ENCODE data around the gene DOK5.

DNA sequence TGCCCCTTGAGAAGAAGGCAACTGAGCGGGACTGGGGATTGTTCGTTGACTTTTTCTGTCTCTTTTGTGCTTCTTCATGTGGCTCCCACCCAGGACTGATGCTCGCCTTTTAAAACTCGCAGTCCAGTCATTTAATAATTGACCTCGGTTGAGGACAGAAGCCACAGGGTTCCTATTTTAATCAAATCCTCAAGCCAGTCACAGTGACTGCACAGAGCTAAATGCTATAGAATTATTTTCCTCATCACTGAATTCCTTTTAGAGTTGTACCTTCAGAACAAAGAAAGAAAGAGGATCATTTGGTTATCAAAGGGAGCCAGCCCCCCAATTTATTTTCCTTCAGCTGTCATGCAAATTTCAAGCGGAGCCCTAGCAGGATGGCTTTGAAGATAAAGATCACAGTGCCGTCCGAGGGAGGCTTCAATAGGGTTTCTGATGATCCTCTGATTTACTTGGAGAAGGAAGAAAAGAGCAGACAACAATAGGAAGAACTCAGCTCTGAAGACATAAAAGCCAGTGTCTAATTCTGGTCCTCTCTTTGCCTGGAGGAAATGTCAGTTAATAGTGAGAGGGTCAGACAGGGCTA is 186.6 kb downstream of the DOK5 start:
- TF ChIP-seq TAF7 (tag; IDR thresholded peaks at IDR 0.05) (no peak), ZNF175 (CRISPR knock-in tag; IDR thresholded peaks at IDR 0.05; ENCODE audit: low read depth) (no peak), FIP1L1 (IDR thresholded peaks at IDR 0.05; ENCODE audit: low read depth, low read length, poor library complexity, severe bottlenecking) (no peak), BRCA1 (IDR thresholded peaks at IDR 0.05) (no peak), BRCA1 (CRISPR knock-in tag; IDR thresholded peaks at IDR 0.05) (no peak), MCM2 (IDR thresholded peaks at IDR 0.05; ENCODE audit: low read depth) (no peak), NCOR1 (IDR thresholded peaks at IDR 0.05) (no peak), ZFPM2 (CRISPR knock-in tag; IDR thresholded peaks at IDR 0.05) (no peak), CTBP1 (IDR thresholded peaks at IDR 0.05; ENCODE audit: borderline replicate concordance) (no peak)
- TF ChIP-seq, protein P1, sequence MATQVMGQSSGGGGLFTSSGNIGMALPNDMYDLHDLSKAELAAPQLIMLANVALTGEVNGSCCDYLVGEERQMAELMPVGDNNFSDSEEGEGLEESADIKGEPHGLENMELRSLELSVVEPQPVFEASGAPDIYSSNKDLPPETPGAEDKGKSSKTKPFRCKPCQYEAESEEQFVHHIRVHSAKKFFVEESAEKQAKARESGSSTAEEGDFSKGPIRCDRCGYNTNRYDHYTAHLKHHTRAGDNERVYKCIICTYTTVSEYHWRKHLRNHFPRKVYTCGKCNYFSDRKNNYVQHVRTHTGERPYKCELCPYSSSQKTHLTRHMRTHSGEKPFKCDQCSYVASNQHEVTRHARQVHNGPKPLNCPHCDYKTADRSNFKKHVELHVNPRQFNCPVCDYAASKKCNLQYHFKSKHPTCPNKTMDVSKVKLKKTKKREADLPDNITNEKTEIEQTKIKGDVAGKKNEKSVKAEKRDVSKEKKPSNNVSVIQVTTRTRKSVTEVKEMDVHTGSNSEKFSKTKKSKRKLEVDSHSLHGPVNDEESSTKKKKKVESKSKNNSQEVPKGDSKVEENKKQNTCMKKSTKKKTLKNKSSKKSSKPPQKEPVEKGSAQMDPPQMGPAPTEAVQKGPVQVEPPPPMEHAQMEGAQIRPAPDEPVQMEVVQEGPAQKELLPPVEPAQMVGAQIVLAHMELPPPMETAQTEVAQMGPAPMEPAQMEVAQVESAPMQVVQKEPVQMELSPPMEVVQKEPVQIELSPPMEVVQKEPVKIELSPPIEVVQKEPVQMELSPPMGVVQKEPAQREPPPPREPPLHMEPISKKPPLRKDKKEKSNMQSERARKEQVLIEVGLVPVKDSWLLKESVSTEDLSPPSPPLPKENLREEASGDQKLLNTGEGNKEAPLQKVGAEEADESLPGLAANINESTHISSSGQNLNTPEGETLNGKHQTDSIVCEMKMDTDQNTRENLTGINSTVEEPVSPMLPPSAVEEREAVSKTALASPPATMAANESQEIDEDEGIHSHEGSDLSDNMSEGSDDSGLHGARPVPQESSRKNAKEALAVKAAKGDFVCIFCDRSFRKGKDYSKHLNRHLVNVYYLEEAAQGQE (IDR thresholded peaks at IDR 0.05; ENCODE audit: borderline replicate concordance) = no peak
- TF ChIP-seq, protein P1 (CRISPR knock-in tag; IDR thresholded peaks at IDR 0.05; ENCODE audit: low read depth) = no peak
- TF ChIP-seq, protein P2, sequence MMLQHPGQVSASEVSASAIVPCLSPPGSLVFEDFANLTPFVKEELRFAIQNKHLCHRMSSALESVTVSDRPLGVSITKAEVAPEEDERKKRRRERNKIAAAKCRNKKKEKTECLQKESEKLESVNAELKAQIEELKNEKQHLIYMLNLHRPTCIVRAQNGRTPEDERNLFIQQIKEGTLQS (IDR thresholded peaks at IDR 0.05) = no peak
- TF ChIP-seq, protein P2 (CRISPR knock-in tag; conservative IDR thresholded peaks at IDR 0.05) = no peak

Data from K562 (cell line).